ENCODE measurements around the gene RCL1. TPM values are rescaled to one million over a fixed set of nuclear protein-coding genes. Genes with fewer than 3 reads are reported as not detected.

The RCL1 gene
- total RNA-seq, 3 donors from 2014 or later, result 41.3 to 111 (median 46.7) TPM

DNA sequence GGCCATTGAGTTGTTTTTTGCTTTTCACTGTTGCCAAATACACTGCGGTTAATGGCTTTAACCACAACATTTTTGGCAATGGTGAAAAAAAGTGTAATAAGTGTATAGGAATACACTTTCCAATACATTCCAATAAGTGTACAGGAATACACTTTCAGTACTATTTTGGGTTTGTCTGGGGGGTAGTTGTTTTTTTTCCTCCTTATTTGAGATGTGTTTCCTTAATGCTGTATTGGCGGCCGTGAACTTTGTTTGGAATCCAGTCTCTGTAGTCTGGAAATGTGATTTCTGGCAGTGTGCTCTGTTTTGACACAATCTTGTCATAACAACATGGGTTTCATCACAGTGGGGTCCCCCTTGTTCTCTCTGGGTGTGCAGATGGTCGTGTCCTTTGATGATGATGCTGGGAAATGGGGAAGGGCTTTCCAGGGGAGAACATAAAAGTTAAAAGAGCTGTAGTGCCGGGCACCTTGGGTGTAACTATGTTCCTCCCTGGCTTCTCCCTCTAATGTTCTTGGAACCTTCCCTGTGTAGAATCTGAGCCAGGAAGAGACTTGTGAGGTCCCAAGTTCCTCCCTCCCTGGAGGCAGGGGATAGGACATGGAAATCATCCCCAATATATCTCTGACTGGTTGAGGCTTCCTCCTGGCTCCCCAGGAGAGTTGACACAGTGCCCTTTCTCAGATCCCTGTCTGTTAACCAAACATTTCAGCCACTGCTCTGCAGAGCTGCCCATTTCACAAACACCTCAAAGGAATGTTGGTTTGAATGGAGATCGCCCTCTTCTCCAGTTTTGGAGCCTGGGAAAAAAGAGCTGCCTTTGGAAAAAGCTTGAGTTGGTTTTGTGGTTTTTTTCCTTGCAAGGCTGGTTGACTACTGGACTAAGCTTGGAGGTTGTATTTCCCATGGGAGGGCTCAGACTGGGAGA lies 44.8 kb downstream of the RCL1 start:
- H3K36me3 ChIP-seq, result no peaks in the 10 kb centered on the region
- intact Hi-C loops (cut with DNase I; ENCODE audit: low total_unique reads), result no loop called here
- peaks cover 0 to 4% of the 10 kb centered on the region in 2 donors for H3K4me1 ChIP-seq
- peak overlapping the region; percentile 25 to 28 for H3K27ac ChIP-seq
- no peaks in the 10 kb centered on the region for H3K27me3 ChIP-seq
- H3K4me3 ChIP-seq, result no peak overlapping the region
- no peak for DNase-seq (ENCODE audit: low spot score in 2 of 2)
- TF ChIP-seq POLR2A (IDR thresholded peaks at IDR 0.05) (no peak), POLR2AphosphoS5 (IDR thresholded peaks at IDR 0.05) (peak in 1 of 3 donors; percentile 47)
- TF ChIP-seq, protein P1, sequence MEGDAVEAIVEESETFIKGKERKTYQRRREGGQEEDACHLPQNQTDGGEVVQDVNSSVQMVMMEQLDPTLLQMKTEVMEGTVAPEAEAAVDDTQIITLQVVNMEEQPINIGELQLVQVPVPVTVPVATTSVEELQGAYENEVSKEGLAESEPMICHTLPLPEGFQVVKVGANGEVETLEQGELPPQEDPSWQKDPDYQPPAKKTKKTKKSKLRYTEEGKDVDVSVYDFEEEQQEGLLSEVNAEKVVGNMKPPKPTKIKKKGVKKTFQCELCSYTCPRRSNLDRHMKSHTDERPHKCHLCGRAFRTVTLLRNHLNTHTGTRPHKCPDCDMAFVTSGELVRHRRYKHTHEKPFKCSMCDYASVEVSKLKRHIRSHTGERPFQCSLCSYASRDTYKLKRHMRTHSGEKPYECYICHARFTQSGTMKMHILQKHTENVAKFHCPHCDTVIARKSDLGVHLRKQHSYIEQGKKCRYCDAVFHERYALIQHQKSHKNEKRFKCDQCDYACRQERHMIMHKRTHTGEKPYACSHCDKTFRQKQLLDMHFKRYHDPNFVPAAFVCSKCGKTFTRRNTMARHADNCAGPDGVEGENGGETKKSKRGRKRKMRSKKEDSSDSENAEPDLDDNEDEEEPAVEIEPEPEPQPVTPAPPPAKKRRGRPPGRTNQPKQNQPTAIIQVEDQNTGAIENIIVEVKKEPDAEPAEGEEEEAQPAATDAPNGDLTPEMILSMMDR (IDR thresholded peaks at IDR 0.05), result no peak
- H3K9me3 ChIP-seq, result no peaks in the 10 kb centered on the region

GRCh38 chr9:4838189-4838546 lies 45.4 kb downstream of the RCL1 start:
- Histone ChIP-seq H3K4me1 (peaks cover 0 to 4% of the 10 kb centered on the region in 2 donors), H3K27me3 (no peaks in the 10 kb centered on the region), H3K36me3 (no peaks in the 10 kb centered on the region), H3K4me3 (no peak overlapping the region), H3K9me3 (no peaks in the 10 kb centered on the region), H3K27ac (no peak overlapping the region)
- no peak for DNase-seq (ENCODE audit: low spot score in 2 of 2)
- intact Hi-C loops (cut with DNase I; ENCODE audit: low total_unique reads), result no loop called here
- TF ChIP-seq, protein P1 (IDR thresholded peaks at IDR 0.05), result no peak
- no peak for TF ChIP-seq POLR2AphosphoS5 (IDR thresholded peaks at IDR 0.05)
- TF ChIP-seq POLR2A (IDR thresholded peaks at IDR 0.05), result no peak

DNA sequence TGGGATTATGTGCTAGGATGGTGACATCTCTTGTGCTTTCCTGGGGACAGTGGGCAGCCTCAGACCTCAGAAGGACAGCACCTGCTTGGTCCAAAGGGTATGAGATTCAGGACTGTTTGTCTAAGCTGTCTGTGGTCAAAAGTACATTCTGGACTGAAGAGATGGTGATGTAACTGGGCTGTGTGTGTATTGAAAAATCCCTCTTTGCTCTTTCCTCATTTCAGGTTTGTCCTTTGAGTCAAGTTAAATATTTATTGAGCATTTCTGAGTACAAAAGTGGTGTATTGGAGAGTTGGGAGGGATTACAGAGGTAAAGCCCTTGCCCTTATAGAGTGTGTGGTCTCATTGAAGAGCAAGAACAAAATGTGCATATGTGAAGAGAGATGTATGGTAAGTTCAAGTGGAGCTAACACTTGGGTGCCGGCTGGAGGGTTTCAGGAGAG lies 46.7 kb downstream of the RCL1 start:
- no peak for DNase-seq (ENCODE audit: low spot score in 2 of 2)
- H3K9me3 ChIP-seq, result no peaks in the 10 kb centered on the region
- peaks cover 0 to 4% of the 10 kb centered on the region in 2 donors for H3K4me1 ChIP-seq
- intact Hi-C loops (cut with DNase I; ENCODE audit: low total_unique reads), result no loop called here
- no peak overlapping the region for H3K27ac ChIP-seq
- H3K36me3 ChIP-seq, result no peaks in the 10 kb centered on the region
- H3K4me3 ChIP-seq, result no peak overlapping the region
- H3K27me3 ChIP-seq, result no peaks in the 10 kb centered on the region
- TF ChIP-seq POLR2AphosphoS5 (IDR thresholded peaks at IDR 0.05), result no peak
- TF ChIP-seq POLR2A (IDR thresholded peaks at IDR 0.05), result no peak
- TF ChIP-seq, protein P1 (IDR thresholded peaks at IDR 0.05), result no peak

DNA sequence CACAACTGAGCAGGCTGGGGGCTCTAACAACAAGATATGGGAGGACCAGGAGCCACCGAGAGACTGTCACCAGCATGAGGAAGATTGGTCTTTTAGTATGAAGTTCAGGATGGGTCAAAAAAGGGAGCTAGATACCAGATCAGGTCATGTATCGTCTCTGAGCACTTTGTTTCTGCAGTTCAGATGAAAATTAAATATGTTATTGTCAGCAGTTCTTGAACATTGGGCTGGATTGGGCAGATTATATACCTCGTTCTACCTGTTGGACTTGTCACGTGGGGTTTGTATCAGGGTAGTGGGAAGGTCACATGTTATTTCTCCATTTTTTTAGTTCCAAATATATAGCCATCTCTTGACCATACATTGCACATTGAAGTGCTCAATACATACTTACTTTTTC lies 47.3 kb downstream of the RCL1 start:
- no peak for DNase-seq (ENCODE audit: low spot score in 2 of 2)
- intact Hi-C loops (cut with DNase I; ENCODE audit: low total_unique reads), result no loop called here
- H3K27me3 ChIP-seq, result no peaks in the 10 kb centered on the region
- no peaks in the 10 kb centered on the region for H3K36me3 ChIP-seq
- peaks cover 0 to 4% of the 10 kb centered on the region in 2 donors for H3K4me1 ChIP-seq
- no peak overlapping the region for H3K4me3 ChIP-seq
- H3K9me3 ChIP-seq, result no peaks in the 10 kb centered on the region
- H3K27ac ChIP-seq, result no peak overlapping the region
- no peak for TF ChIP-seq POLR2AphosphoS5 (IDR thresholded peaks at IDR 0.05)
- no peak for TF ChIP-seq POLR2A (IDR thresholded peaks at IDR 0.05)
- TF ChIP-seq, protein P1 (IDR thresholded peaks at IDR 0.05), result no peak

DNA sequence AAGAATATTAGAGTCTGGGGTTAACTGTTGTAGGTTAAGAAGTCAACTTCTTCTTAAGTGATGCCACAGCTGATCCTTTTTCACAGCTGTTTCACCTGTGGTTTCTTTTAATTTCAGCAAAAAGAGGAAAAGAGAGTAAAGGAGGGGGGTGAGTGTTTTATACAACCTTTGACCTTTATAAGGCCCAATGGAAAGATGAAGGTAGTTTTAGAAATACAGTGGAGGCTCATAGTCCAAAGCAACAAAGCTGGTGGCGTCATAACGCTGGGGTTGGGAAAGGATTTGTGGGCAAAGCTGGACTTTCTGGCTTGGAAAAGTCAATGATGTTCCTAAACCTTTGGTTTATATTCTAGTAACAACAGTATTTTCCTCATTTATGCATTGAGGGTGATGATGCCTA lies 49.5 kb downstream of the RCL1 start:
- H3K9me3 ChIP-seq, result no peaks in the 10 kb centered on the region
- no peak overlapping the region for H3K27ac ChIP-seq
- TF ChIP-seq POLR2AphosphoS5 (IDR thresholded peaks at IDR 0.05), result no peak
- TF ChIP-seq POLR2A (IDR thresholded peaks at IDR 0.05), result no peak
- TF ChIP-seq, protein P1 (IDR thresholded peaks at IDR 0.05), result no peak
- H3K36me3 ChIP-seq, result no peaks in the 10 kb centered on the region
- no peak overlapping the region for H3K4me3 ChIP-seq
- DNase-seq (ENCODE audit: low spot score in 2 of 2), result no peak
- peaks cover 0 to 4% of the 10 kb centered on the region in 2 donors for H3K4me1 ChIP-seq
- intact Hi-C loops (cut with DNase I; ENCODE audit: low total_unique reads), result no loop called here
- H3K27me3 ChIP-seq, result no peaks in the 10 kb centered on the region
